Measurements from ENCODE around the gene PTCD2.
"Not testable (repeated sequence)": the region's sequence is repeated elsewhere in the genome, so short reads cannot be mapped to it uniquely, and the experiment has no call there.

PTCD2 gene

GRCh38 chr5:72386639-72387038 is 66.5 kb downstream of the PTCD2 start:
- FAIRE-seq, result no peak

- no peak for FAIRE-seq
Measured at GRCh38 chr5:72387985-72388384, 67.8 kb downstream of the PTCD2 start.

- no peak for FAIRE-seq
Measured at GRCh38 chr5:72388646-72389045, 68.5 kb downstream of the PTCD2 start.

GRCh38 chr5:72390836-72391235 is 70.7 kb downstream of the PTCD2 start:
- no peak for FAIRE-seq

- no peak for FAIRE-seq
Measured at GRCh38 chr5:72392326-72392733, 72.2 kb downstream of the PTCD2 start.

- FAIRE-seq, result no peak
Measured at GRCh38 chr5:72393052-72393451, 72.9 kb downstream of the PTCD2 start.

- no peak for FAIRE-seq
Measured at GRCh38 chr5:72394688-72395087, 74.5 kb downstream of the PTCD2 start.

GRCh38 chr5:72397836-72398235 is 77.7 kb downstream of the PTCD2 start:
- no peak for FAIRE-seq

GRCh38 chr5:72400950-72401349 is 80.8 kb downstream of the PTCD2 start:
- FAIRE-seq, result no peak

- no peak for FAIRE-seq
Measured at GRCh38 chr5:72402381-72402890, 82.3 kb downstream of the PTCD2 start.

- no peak for FAIRE-seq
Measured at GRCh38 chr5:72402959-72403628, 82.9 kb downstream of the PTCD2 start.

GRCh38 chr5:72404771-72405170 is 84.6 kb downstream of the PTCD2 start:
- FAIRE-seq, result not testable (repeated sequence)

- no peak for FAIRE-seq
Measured at GRCh38 chr5:72407078-72407477, 86.9 kb downstream of the PTCD2 start.

GRCh38 chr5:72407541-72407940 is 87.4 kb downstream of the PTCD2 start:
- no peak for FAIRE-seq

GRCh38 chr5:72408127-72408526 is 88.0 kb downstream of the PTCD2 start:
- FAIRE-seq, result no peak

GRCh38 chr5:72408603-72409002 is 88.4 kb downstream of the PTCD2 start:
- no peak for FAIRE-seq

- FAIRE-seq, result no peak
Measured at GRCh38 chr5:72410688-72411295, 90.6 kb downstream of the PTCD2 start.

- FAIRE-seq, result no peak
Measured at GRCh38 chr5:72412283-72413055, 92.3 kb downstream of the PTCD2 start.

GRCh38 chr5:72415616-72416325 is 95.6 kb downstream of the PTCD2 start:
- FAIRE-seq, result no peak

GRCh38 chr5:72417333-72418062 is 97.3 kb downstream of the PTCD2 start:
- FAIRE-seq, result no peak

Data from A204.1 (cell line).